GM23338 (cell line): ENCODE data around the gene UBE2A.

Experiments used
- CREB1 ChIP-seq: fragments of 250-450 bp; sonication (Bioruptor Pico); IDR thresholded peaks from 2 replicates; pipeline ENCODE4 v1.5.0; 2020; ENCODE audit warnings: low read depth, mild to moderate bottlenecking, moderate library complexity
- EZH2 ChIP-seq: fragments of 200-600 bp; sonication (generic); IDR thresholded peaks from one replicate; pipeline ENCODE4 v1.8.0; 2017; ENCODE audit warnings: antibody characterized with exemption, mild to moderate bottlenecking, low read depth; ENCODE audit not compliant: unreplicated experiment
- EZH2phosphoT487 ChIP-seq: fragments of 200-600 bp; sonication (generic); IDR thresholded peaks from one replicate; pipeline ENCODE4 v1.8.1; 2018; ENCODE audit warnings: antibody characterized with exemption; ENCODE audit not compliant: unreplicated experiment
- JUNB ChIP-seq: IDR thresholded peaks from one replicate; pipeline ENCODE4 v1.6.1; 2016; ENCODE audit warnings: antibody characterized with exemption; ENCODE audit not compliant: unreplicated experiment
- NANOG ChIP-seq: IDR thresholded peaks from 2 replicates; pipeline ENCODE4 v1.6.1; 2016; ENCODE audit warnings: antibody characterized with exemption, borderline replicate concordance
- POLR2AphosphoS5 ChIP-seq: IDR thresholded peaks from 2 replicates; pipeline ENCODE4 v1.6.1; 2016; ENCODE audit warnings: antibody characterized with exemption, low read depth
- REST ChIP-seq: IDR thresholded peaks from one replicate; pipeline ENCODE4 v1.6.1; 2018; ENCODE audit warnings: antibody characterized with exemption; ENCODE audit not compliant: unreplicated experiment
- STAT1 ChIP-seq: IDR thresholded peaks from one replicate; pipeline ENCODE4 v1.6.1; 2016; ENCODE audit warnings: antibody characterized with exemption; ENCODE audit not compliant: unreplicated experiment
- ZNF114 ChIP-seq: fragments of 250-450 bp; sonication (Bioruptor Pico); IDR thresholded peaks from 2 replicates; pipeline ENCODE4 v1.5.0; 2020; ENCODE audit warnings: mild to moderate bottlenecking, moderate library complexity
- ZNF462 ChIP-seq: fragments of 250-450 bp; sonication (Bioruptor Pico); IDR thresholded peaks from 2 replicates; pipeline ENCODE4 v1.5.0; 2020; ENCODE audit warnings: mild to moderate bottlenecking, moderate library complexity
- TF ChIP-seq, protein P1 (sequence below), 2 experiments: fragments of 200-600 bp in 1 of 2; sonication (generic) in 1 of 2; conservative IDR thresholded peaks; 2 replicates each; pipeline versions ENCODE4 v1.5.1 to v1.6.1; 2016 to 2017; ENCODE audit warnings: antibody characterized with exemption in 2 of 2, low read depth in 2 of 2, mild to moderate bottlenecking in 2 of 2, moderate library complexity in 1 of 2
- TF ChIP-seq, protein P2 (sequence below): IDR thresholded peaks from 2 replicates; pipeline ENCODE4 v1.6.1; 2016; ENCODE audit warnings: antibody characterized with exemption

GRCh38 chrX:119614776-119615175, 40.4 kb downstream of the UBE2A start:
- TF ChIP-seq, protein P1, sequence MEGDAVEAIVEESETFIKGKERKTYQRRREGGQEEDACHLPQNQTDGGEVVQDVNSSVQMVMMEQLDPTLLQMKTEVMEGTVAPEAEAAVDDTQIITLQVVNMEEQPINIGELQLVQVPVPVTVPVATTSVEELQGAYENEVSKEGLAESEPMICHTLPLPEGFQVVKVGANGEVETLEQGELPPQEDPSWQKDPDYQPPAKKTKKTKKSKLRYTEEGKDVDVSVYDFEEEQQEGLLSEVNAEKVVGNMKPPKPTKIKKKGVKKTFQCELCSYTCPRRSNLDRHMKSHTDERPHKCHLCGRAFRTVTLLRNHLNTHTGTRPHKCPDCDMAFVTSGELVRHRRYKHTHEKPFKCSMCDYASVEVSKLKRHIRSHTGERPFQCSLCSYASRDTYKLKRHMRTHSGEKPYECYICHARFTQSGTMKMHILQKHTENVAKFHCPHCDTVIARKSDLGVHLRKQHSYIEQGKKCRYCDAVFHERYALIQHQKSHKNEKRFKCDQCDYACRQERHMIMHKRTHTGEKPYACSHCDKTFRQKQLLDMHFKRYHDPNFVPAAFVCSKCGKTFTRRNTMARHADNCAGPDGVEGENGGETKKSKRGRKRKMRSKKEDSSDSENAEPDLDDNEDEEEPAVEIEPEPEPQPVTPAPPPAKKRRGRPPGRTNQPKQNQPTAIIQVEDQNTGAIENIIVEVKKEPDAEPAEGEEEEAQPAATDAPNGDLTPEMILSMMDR (conservative IDR thresholded peaks at IDR 0.05; ENCODE audit: low read depth in 2 of 2) = no peak
- TF ChIP-seq JUNB (no peak), EZH2phosphoT487 (no peak), POLR2AphosphoS5 (no peak), EZH2 (no peak), CREB1 (CRISPR knock-in tag) (no peak), REST (no peak), STAT1 (no peak), ZNF462 (no peak), NANOG (no peak), ZNF114 (CRISPR knock-in tag) (no peak)
- TF ChIP-seq, protein P2, sequence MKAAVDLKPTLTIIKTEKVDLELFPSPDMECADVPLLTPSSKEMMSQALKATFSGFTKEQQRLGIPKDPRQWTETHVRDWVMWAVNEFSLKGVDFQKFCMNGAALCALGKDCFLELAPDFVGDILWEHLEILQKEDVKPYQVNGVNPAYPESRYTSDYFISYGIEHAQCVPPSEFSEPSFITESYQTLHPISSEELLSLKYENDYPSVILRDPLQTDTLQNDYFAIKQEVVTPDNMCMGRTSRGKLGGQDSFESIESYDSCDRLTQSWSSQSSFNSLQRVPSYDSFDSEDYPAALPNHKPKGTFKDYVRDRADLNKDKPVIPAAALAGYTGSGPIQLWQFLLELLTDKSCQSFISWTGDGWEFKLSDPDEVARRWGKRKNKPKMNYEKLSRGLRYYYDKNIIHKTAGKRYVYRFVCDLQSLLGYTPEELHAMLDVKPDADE = no peak
